Stimulated activated CD4-positive, alpha-beta T cell treated with anti-CD3 and anti-CD28 coated beads, Interleukin-1b, Interleukin-23, amount 100 ng/mL, for 48 hours (primary cell): ENCODE measurements around the gene TGFBR2.
A peak's percentile ranks its signal among the peaks of the same experiment; 100 is the strongest.

ENCODE experiments used
- DNase-seq: peaks from one replicate; pipeline ENCODE4 v3.0.0-alpha.2; 2020

Gene TGFBR2

DNA sequence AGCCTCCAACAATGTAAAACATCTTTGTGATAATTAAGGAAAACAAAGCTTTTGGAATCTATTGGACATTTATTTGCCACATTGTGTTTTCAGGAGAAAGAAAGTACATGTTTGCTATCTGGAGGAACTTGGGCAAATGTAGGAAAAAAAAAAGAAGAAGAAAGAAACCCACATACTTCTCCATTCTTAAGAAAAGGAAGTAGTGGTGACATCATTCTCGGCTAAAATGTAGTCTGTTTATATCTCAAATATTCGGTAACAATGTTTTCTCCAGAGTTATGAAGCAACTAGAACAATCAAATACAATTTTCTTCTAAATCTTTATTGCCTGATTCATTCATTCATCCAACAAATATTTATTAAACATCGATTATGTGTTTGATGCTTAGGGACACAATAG lies 2.3 kb upstream of the TGFBR2 start:
- no peak for DNase-seq

GRCh38 chr3:30604558-30604957 lies 1.8 kb upstream of the TGFBR2 start:
- DNase-seq = no peak

DNA sequence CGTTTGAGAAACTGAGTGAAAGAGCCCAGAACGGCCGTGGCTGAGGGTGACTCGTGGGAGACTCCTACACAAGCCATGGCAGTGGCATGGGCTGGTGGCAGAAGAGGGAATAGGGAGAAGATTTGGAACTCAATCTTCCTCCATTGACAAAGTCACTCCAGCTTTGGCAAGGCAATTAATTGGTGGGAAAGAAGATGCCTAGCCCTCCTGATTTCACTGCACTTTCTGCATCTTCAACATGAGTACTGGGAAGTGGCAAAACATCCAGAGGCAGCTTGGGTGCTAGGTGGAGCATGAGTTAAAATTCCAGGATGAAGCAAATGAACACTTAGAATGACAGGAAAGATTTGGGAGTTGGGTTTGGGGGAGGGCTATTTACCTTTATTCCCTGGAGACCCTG lies 1.4 kb upstream of the TGFBR2 start:
- no peak for DNase-seq

DNA sequence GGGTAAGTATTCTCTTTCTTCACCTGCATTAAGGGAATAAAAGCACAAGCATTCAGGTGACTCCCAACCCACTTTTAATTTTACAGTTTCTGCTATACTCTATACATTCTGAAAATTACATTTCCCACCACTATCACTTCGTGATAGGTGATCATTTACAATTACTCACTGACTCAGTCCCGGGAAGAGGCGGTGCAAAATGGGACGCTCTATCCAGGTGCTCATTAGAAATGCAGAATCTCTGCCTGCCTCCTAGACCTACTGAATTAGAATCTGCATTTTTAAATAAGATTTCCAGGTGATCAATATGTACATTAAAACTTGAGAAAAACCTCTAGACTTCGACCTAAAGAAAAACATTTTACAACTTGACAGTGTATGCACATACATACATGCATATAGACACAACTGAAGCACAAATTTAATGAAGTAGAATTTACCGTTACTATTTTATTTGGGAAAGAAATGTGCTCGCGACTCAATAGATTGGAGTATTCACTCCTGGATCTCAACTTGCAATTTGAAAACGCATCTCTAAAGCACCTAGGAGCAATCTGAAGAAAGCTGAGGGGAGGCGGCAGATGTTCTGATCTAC lies 598 bp upstream of the TGFBR2 start:
- no peak for DNase-seq

GRCh38 chr3:30607032-30607833 lies 832 bp downstream of the TGFBR2 start:
- peak; percentile 56 for DNase-seq

DNA sequence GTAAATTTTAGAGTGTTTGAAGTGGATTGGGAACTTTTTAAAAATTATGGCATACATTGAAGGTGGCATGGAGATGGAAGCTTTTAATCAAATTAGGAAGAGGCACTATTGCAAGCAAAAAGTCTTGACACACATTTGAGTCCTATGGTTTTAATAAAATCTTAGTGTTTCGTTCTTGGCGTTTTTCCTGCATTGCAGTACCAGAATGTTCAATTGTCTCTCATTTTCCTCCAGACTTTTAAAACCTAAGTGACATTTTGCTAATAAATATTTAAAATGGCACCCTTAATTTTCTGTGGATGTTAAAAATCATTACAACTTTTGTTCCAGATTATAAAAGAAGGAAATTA lies 2.2 kb downstream of the TGFBR2 start:
- DNase-seq = no peak

DNA sequence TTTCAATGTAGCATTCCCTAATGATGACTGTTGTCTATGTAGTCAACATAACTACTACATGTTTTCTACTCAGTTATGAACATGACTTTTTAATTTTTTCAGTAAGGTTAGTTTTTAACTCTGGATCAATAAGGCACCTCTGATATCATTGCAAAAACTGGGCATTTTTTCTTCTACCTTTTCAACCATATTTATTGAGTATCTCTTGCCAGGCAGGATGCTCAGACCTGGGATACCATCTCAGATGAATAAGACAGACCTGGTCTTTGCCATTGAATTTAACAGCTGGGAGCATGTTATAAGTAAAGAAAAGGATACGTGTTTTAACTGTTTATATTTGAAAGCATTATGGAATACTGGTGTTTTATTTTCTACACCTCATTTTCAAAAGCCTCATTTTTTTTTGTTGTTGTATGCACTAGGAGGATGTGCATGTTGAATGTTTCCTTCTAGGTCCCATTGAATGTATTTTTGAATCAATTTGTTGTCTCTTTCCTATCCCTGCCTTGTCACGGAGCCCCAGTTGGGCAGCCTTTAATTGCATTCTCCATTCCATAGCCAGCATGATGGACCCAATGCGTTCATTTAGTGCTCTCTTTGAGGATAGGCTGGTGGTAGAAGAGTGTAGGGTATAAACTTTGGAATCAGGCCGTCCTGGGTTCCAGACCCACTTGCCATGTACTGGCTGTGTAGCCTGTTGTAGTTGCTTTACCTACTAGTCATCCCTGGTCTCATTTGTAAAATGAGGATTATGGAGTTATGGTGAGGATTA lies 3.7 kb downstream of the TGFBR2 start:
- no peak for DNase-seq

DNA sequence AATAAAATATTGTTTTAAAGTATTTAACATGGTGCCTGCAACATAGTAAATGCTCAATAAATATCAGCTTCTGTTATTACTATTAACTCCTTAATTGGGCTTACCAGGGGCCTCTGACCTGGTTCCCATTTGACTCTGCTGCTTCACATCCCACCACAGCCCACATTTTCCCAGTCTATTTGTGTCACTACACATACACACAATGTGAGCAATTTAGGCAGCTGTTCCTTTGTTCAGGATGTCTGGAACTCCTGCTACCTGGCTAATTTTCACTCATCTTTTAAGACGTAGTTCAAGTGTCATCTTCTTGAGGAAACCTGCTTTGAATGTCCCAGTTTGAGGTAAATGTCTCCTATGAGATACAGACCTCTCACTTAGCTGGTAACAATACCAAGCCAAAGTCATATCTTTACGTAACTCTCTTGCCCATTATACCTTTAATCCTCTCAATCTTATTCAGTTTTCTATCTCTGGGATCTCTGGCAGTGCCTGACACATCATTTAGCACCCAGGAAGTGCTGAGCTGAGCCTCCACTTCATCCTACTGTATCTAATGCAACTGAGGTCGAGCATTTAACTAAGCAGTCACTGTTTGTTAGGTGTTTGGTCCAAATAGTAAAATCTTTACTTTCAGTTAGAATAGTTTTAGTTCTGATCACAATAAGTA lies 4.4 kb downstream of the TGFBR2 start:
- peak; percentile 52 for DNase-seq

DNA sequence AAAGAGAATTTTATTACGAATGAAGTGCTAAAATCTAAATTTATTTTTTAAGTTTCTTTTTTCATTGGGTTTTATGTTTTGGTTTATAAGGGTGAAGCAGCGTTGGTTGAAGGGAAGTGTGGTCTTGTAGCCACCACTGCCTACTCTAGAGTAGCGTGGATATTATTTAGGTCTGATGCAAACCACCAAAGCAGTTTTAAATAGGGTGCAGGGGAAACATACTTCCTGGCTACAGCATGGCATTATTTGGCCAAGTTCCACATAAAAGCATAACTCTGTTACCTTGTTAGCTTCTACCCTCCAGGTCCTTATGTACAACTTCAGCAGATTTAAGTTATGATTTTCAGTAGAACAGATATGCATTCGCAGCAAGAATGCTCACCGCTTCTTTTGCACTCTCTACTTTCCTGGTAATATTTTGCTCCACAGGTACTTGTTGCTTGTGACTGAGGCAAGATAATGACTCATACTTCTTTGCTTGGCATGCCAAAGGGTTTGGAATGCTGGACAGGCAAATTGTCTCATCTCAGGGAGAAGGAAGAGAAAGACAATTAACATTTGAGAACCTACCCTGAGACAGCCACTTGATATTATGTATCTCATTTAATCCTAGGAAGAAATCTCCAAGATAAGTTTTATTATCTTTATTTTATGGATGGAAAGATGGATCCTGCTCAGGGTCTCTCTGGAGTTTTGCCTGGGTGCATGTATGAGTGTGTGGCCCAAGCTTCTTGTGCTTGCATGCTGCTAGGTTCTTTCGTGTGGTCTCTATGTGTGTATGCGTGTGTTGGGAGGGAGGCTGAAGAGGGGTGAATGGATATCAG lies 5.4 kb downstream of the TGFBR2 start:
- DNase-seq = no peak

- no peak for DNase-seq
Measured at GRCh38 chr3:30612437-30613132, 6.2 kb downstream of the TGFBR2 start.

DNA sequence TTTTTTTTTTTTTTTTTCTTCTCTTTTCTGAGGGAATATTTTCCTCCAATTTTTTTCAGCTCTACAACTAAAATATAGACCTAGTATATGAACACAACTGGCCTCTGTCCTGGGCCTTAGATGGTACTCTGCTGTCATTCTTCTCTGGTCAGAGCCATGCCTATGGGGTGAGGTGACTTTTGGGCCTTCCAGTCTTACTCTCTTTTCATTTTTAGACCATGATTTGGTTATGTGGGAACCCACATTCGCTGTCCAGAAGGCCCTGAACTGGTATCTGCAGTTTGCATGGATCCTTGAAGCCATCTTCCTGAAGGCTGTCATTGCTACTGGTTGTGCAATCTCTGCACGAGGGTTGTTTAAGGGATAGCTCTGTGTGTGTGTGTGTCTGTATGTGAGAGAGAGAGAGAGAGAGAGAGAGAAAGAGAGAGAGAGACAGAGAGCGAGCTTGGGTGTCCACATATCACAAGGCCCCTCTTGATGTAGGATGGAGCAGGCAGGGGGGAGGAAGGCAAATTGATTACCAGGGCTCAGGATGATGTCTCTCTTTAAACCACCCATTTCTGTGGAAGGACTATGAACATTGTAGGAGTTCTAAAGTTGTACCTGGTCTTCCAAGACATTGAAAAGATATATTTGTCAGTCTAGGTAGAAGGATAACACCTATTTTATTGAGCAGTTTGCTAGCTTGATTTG lies 6.9 kb downstream of the TGFBR2 start:
- DNase-seq = no peak

- DNase-seq = no peak
Measured at GRCh38 chr3:30614373-30614772, 8.0 kb downstream of the TGFBR2 start.

DNA sequence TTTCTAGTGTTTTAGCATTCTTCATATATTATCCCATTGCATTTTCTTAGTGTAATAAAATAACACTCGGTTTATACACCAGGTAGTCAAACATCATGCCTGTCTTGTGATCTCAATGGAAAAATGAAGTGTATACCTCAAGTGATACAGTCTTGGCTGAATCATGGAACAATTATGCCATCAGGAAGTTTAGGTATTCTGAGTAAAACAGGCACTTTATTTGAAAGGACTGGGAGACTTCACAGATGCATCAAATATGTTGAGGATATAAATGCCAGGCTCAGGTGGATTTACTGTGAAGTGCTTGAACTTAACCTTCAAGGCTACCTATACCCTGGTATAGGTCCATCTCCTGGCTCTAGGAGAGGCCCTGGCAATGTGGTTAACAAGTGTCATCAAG lies 8.5 kb downstream of the TGFBR2 start:
- DNase-seq = no peak

DNA sequence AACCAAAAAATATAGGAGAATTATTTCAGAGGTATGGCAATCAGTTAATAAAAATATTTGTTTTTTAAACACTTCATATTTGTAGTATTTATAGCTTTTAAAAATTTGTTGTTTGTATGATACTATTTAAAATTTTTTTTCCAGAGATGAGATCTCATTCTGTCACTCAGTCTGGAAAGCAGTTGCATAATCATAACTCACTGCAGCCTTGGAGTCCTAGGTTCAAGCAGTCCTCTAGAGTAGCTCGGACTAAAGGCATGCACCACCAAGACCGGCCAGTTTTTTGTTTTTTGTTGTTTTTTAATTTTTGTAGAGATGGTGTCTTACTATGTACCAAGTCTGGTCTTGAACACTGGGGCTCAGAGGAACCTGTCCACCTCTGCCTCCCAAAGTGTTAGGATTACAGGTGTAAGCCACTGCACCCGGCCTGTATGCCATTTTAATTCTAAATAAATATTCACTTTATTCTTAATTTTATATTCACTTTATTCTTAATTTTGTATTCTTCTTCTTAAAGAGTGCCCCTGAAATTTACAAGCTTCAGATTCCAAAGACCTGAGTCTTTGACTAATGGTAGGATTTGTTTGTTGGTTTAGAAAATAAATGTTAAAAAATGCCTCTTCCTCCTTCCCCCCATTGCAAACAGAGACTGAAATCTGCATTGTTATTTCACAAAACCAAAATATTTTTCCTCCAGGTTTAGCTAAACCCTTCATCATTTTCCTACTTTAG lies 9.4 kb downstream of the TGFBR2 start:
- no peak for DNase-seq

DNA sequence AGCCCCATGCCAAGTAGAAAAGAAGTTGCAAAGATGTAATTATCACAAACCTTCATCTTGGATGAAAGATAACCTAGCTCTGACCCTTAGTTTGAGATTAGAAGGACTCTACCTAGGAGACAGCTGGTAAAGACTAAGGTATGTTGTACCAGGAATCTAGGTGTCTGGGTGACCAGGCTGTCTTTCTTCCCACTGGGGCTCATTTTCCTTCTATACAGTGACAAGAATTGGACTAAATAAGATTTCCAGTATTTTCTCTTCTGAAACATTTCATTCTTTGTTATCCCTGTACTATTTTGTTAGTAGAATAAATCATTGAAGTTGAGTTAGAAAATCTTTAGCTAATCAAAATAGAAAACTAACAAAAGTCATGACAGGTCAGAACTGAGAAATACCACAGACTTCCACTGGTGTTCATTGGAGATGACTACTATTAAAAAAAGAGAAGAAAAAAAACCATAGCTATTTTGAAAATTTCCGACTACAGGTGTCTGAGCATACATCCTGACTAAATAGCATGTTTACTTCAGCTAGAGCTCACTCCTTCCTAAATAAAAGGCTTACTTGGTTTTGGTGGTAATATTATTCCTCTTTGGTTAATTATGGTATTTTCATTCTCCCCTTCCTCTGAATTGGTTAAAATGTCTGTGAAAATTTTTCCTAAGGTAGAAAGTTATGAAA lies 10.1 kb downstream of the TGFBR2 start:
- no peak for DNase-seq

DNA sequence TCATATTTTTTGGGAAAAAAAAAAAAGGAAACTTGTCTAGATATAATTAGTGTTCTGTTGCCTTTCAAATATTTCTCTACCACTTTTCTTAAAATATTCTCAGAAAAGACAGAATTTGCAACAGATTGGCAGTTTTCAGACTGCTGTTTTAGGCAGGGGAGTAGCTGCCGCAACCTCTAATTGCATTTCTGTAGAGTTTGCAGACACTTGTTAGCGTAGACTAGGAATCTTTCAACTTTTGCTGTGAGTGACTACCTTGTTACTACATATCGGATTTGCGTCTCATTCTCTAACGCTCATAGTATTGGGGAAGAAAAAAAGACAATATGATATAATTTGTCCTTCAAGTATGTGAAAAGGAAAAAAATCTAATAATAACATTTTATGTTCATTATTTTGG lies 10.7 kb downstream of the TGFBR2 start:
- no peak for DNase-seq

DNA sequence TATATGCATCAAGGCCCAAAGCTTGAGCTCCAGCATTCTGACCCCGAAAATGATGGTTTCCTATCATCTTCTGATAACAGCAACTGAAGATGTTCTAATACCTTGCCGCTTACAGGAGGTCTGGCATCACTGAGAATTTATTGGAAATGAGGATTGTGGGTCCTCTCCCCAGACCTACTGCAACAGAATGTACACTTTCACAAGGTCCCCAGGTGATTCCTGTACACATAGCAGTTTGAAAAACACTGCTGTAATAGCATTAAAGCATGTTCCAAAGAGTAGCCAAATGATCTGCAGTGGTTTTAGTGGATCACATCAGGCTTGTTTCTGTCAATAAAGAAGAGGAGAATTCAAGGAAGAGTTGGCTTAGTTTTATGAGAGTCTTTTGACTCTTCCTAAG lies 11.3 kb downstream of the TGFBR2 start:
- no peak for DNase-seq

DNA sequence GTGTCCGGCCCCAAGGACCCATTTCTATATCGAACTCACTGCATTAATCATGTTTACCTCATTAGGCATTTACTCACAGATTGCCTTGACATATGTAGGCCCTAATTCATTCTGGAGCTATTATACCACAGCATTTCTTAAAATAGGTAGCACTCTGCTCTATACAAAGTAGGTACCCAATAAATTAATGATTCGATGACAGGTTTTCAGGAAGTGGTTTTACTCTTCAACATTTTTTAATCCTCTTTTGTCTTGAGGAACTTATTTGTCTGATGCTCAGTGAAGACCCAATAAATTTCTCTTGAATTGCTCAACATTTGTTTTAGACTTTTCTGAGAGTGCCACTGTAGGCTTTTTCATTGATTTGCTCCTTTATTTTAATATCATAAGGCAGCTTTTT lies 12.1 kb downstream of the TGFBR2 start:
- DNase-seq = no peak

- no peak for DNase-seq
Measured at GRCh38 chr3:30619318-30619717, 12.9 kb downstream of the TGFBR2 start.
